Testis (tissue), 2 donors: ENCODE measurements around the gene GABRR1.

Source experiments
- POLR2A ChIP-seq: fragments of 450-650 bp; IDR thresholded peaks from one replicate; pipeline ENCODE4 v1.6.1; 2017; ENCODE audit warnings: antibody characterized with exemption, mild to moderate bottlenecking, moderate library complexity
- TF ChIP-seq, protein P1 (sequence below), 3 experiments: fragments of 450-650 bp in 2 of 3; fragments of 200-600 bp in 1 of 3; sonication (generic) in 1 of 3; IDR thresholded peaks; one replicate each; pipeline ENCODE4 v1.5.1; 2016 to 2019; ENCODE audit warnings: antibody characterized with exemption in 3 of 3, mild to moderate bottlenecking in 2 of 3, moderate library complexity in 1 of 3

DNA sequence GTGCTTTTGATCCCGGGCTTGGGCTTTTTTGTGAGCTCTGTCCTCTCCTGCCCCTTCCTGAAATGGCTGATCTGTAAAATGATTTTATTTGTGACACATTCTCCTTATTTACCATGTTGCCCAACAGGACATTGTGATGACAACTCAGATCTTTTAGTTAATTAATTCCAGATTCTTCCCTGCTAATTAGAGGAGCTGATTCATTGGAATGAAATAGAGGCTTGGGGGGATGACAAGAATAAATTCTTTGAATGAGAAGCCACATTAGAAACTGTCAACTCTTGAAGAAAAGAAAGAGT, 26.1 kb upstream of the GABRR1 start:
- TF ChIP-seq POLR2A: no peak
- TF ChIP-seq, protein P1, sequence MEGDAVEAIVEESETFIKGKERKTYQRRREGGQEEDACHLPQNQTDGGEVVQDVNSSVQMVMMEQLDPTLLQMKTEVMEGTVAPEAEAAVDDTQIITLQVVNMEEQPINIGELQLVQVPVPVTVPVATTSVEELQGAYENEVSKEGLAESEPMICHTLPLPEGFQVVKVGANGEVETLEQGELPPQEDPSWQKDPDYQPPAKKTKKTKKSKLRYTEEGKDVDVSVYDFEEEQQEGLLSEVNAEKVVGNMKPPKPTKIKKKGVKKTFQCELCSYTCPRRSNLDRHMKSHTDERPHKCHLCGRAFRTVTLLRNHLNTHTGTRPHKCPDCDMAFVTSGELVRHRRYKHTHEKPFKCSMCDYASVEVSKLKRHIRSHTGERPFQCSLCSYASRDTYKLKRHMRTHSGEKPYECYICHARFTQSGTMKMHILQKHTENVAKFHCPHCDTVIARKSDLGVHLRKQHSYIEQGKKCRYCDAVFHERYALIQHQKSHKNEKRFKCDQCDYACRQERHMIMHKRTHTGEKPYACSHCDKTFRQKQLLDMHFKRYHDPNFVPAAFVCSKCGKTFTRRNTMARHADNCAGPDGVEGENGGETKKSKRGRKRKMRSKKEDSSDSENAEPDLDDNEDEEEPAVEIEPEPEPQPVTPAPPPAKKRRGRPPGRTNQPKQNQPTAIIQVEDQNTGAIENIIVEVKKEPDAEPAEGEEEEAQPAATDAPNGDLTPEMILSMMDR (IDR thresholded peaks at IDR 0.05): no peak
